ENCODE data around the gene MTA1.

- no peak for TF ChIP-seq EZH2 (IDR thresholded peaks at IDR 0.05; ENCODE audit: borderline replicate concordance, low read length)
- no peak for TF ChIP-seq CTCF (conservative IDR thresholded peaks at IDR 0.05 in 1 of 2, IDR thresholded peaks at IDR 0.05 in 1 of 2; ENCODE audit: extremely low read depth in 1 of 2, insufficient read depth in 1 of 2, low read depth in 1 of 2, low read length in 2 of 2)
These were observed 34.2 kb downstream of the MTA1 start for GRCh38 chr14:105453847-105454246.
